GM12878 (cell line): ENCODE measurements around the gene AKAP13.

ENCODE experiments used
- IRF4 ChIP-seq: IDR thresholded peaks from 2 replicates; pipeline ENCODE4 v1.6.1; 2011; ENCODE audit warnings: low read depth, low read length
- MAX ChIP-seq: IDR thresholded peaks from 2 replicates; pipeline ENCODE4 v1.6.1; 2012; ENCODE audit warnings: low read depth, low read length, improper control_type of control experiment
- PKNOX1 ChIP-seq: fragments of 450-650 bp; IDR thresholded peaks from 2 replicates; pipeline ENCODE4 v1.6.1; 2016; ENCODE audit warnings: mild to moderate bottlenecking
- SMC3 ChIP-seq: IDR thresholded peaks from 2 replicates; pipeline ENCODE4 v1.6.1; 2011; ENCODE audit warnings: low read length, improper control_type of control experiment, borderline replicate concordance
- SUZ12 ChIP-seq: fragments of 200-600 bp; sonication (generic); IDR thresholded peaks from one replicate; pipeline ENCODE4 v1.6.1; 2018; ENCODE audit warnings: antibody characterized with exemption, mild to moderate bottlenecking; ENCODE audit not compliant: unreplicated experiment

- TF ChIP-seq SMC3 = no peak
- TF ChIP-seq MAX = no peak
- no peak for TF ChIP-seq PKNOX1
- no peak for TF ChIP-seq IRF4
- no peak for TF ChIP-seq SUZ12
Observed at GRCh38 chr15:85582131-85583079, 202.0 kb downstream of the AKAP13 start.
